Measurements from ENCODE around the gene PLSCR3.

DNA sequence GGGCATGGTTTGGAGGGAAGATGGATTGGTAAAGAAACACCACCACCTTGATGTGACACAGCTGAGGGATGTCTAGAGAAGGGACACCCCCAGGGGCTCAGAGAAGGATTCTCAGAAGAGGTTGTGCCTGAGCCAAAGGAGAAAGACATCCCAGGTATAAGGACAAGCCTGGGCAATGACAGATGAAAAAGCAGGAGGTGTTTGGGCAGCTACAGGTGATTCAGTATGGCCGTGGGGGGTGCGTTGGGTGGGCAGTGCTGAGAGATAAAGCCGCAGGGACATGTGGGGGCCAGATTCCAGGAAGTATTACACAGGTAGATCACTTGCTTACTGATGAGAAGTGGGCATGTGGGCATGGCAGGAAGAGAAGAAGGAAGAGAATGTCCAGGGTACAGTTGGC, 32.4 kb downstream of the PLSCR3 start:
- no peak for TF ChIP-seq CTCF (IDR thresholded peaks at IDR 0.05 in 8 of 11, conservative IDR thresholded peaks at IDR 0.05 in 3 of 11)
- TF ChIP-seq POLR2AphosphoS5 (IDR thresholded peaks at IDR 0.05), result no peak
- TF ChIP-seq POLR2A (IDR thresholded peaks at IDR 0.05), result no peak
